Activated T-cell treated with anti-CD3 and anti-CD28 coated beads, Interleukin-2, amount 50 U/mL, for 72 hours (primary cell): Measurements from ENCODE around the gene LDLRAD4. TPM values are rescaled to one million over a fixed set of nuclear protein-coding genes. Genes with fewer than 3 reads are reported as not detected.
A peak's percentile ranks its signal among the peaks of the same experiment; 100 is the strongest.

Experiments used
- ATAC-seq, 2 donors: fragments of 150-1000 bp; cut with Tn5 transposase; replicated peaks in 1 of 2; 2 replicates each; pipeline ENCODE4 v1.10.0; 2021; ENCODE audit warnings: moderate library complexity in 2 of 2, mild to moderate bottlenecking in 1 of 2
- DNase-seq, 2 donors: peaks; one replicate each; pipeline ENCODE4 v3.0.0; 2021 to 2022; ENCODE audit warnings: mixed read lengths in 1 of 2
- H3K27ac Mint-ChIP-seq: one replicate; pipeline ENCODE4 v1.8.0; 2022; ENCODE audit warnings: mild to moderate bottlenecking, moderate library complexity, mixed read lengths
- H3K27me3 Mint-ChIP-seq: one replicate; pipeline ENCODE4 v1.8.0; 2022; ENCODE audit warnings: low read depth, mixed read lengths
- H3K36me3 Mint-ChIP-seq, 2 donors: one replicate each; pipeline ENCODE4 v1.8.0; 2022; ENCODE audit warnings: mixed read lengths in 2 of 2, mild to moderate bottlenecking in 1 of 2; ENCODE audit not compliant: insufficient read depth in 2 of 2
- H3K4me1 Mint-ChIP-seq: one replicate; pipeline ENCODE4 v1.8.0; 2022; ENCODE audit warnings: low read depth, mixed read lengths
- H3K4me3 Mint-ChIP-seq, 2 donors: one replicate each; pipeline ENCODE4 v1.8.0; 2022; ENCODE audit warnings: mild to moderate bottlenecking in 2 of 2, mixed read lengths in 2 of 2, moderate library complexity in 2 of 2
- H3K9me3 Mint-ChIP-seq, 2 donors: one replicate each; pipeline ENCODE4 v1.8.0; 2022; ENCODE audit warnings: mixed read lengths in 2 of 2
- total RNA-seq, 2 donors: library from RNA; stranded (reverse); gene quantifications; one replicate each; pipeline ENCODE4 v1.2.3, GENCODE V29; 2022

LDLRAD4 gene
- total RNA-seq, 2 donors from 2014 or later: 46.0 to 47.2 TPM

DNA sequence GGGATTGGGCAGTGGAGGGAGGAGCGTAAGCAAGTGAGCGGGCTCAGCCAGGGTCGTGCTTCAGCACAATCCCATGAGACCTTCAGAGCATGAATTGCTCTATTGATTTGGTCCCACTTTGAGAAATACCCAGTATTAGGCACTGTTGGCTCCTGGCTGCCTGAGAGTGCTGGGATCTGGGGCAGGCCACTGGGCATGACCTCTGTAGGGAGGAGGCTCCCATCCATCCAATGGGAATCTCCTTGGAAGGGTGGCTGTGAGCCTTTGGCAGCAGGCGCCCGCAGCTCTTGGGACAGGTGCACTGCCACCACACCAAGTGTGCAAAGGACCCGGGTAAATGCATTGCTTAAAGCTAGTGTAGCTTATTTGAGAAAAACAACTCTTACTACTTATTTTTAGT lies 137.5 kb downstream of the LDLRAD4 start:
- H3K36me3 Mint-ChIP-seq: peaks cover 1 to 9% of the 10 kb centered on the region in 2 donors
- no peaks in the 10 kb centered on the region for H3K9me3 Mint-ChIP-seq

DNA sequence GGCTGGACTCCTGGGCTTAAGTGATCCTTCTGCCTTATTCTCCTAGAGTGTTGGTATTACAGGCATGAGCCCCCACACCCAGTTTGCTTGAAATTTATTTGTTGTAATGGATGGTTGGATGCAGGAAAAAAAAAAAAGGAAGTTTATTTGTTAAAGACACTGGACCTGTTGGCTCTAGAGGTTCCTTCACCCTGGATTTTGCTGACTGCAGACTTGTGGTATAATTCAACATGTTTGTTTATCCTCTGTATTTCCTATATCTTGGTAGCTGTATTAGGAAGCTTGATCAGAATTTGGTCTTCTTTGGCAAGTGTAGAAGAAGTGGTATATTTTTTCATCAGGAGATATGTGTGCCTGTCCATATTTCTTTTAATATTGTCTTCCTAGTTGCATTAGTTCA lies 138.7 kb downstream of the LDLRAD4 start:
- H3K4me3 Mint-ChIP-seq: no peak overlapping the region
- no peak for ATAC-seq
- DNase-seq: no peak
- peaks cover 37% of the 10 kb centered on the region for H3K4me1 Mint-ChIP-seq
- no peaks in the 10 kb centered on the region for H3K9me3 Mint-ChIP-seq
- H3K27ac Mint-ChIP-seq: no peak overlapping the region
- H3K27me3 Mint-ChIP-seq: no peaks in the 10 kb centered on the region
- H3K36me3 Mint-ChIP-seq: peaks cover 1 to 4% of the 10 kb centered on the region in 2 donors

More for the DNA sequence above, 137.5 kb downstream of the LDLRAD4 start:
- no peak for ATAC-seq
- Mint-ChIP-seq H3K27ac (no peak overlapping the region), H3K4me3 (no peak overlapping the region), H3K4me1 (peaks cover 37% of the 10 kb centered on the region), H3K27me3 (no peaks in the 10 kb centered on the region)
- no peak for DNase-seq

DNA sequence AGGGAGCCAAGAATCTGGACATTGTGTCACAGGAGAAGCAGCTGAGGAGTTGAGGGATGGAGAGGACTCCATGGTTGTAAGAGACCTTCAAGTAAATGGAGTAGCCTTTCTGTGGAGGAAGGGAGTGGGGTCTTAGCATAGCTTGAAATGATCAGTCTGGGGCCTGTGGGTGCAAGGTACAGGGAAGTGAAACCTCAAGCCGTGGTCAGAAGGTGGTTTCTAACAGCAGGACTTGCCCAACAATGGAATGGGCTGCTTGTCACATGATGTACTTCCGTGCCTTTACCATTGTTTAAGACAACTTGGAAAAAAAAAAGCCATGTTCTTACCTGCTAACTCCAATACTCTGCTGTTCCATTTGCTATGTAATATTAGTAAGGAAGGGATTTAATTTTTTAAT lies 140.7 kb downstream of the LDLRAD4 start:
- no peak for ATAC-seq
- no peaks in the 10 kb centered on the region for H3K27me3 Mint-ChIP-seq

DNA sequence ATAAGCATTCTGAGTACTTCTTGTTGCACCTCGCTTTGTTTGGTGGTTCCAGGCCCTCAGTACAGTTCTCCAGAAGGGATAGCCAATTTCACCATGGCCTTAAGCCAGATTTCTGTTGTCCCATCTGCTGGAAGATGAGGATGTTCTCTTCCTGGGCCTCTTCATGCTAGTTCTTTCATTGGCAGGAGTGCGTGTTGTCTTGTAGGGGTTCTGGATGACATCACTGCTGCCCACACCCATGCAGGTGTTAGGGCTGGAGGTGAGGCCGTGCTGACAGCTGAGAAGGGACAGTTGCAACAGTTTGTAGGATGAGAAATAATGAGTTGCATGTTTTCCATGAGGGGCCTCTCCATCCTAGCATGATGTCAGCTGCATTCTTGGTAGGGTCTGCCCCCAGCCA lies 142.9 kb downstream of the LDLRAD4 start:
- no peak for DNase-seq
- Mint-ChIP-seq H3K27ac (no peak overlapping the region), H3K4me3 (no peak overlapping the region), H3K36me3 (no peaks in the 10 kb centered on the region), H3K9me3 (no peaks in the 10 kb centered on the region), H3K4me1 (peaks cover 8% of the 10 kb centered on the region), H3K27me3 (no peaks in the 10 kb centered on the region)
- no peak for ATAC-seq

More for the DNA sequence above, 140.7 kb downstream of the LDLRAD4 start:
- no peak for DNase-seq
- no peak overlapping the region for H3K4me3 Mint-ChIP-seq
- H3K9me3 Mint-ChIP-seq: no peaks in the 10 kb centered on the region
- H3K27ac Mint-ChIP-seq: no peak overlapping the region
- peaks cover 18% of the 10 kb centered on the region for H3K4me1 Mint-ChIP-seq
- H3K36me3 Mint-ChIP-seq: no peaks in the 10 kb centered on the region

DNA sequence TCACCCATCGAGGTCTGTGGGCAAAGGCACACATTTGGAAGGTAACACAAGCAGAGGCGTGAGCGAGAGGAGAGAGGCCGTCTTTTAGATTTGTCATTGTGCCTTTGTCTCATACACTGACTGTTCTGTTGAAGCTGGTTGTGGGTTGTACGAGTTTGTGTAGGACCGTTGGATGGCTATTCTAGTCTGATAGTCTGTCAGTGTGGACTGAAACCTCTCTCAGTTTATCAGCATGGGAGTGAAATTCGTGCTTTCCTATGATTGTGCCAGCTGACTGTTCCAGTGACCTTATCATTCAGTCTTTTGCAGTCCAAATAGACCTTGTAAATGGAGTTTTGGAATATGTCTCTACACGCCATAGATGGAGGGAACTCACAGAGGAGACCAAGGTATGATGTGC lies 143.5 kb downstream of the LDLRAD4 start:
- ATAC-seq (no peak), DNase-seq (no peak)
- Mint-ChIP-seq H3K36me3 (no peaks in the 10 kb centered on the region), H3K4me3 (no peak overlapping the region), H3K4me1 (peaks cover 13% of the 10 kb centered on the region), H3K27me3 (no peaks in the 10 kb centered on the region), H3K27ac (no peak overlapping the region), H3K9me3 (no peaks in the 10 kb centered on the region)

DNA sequence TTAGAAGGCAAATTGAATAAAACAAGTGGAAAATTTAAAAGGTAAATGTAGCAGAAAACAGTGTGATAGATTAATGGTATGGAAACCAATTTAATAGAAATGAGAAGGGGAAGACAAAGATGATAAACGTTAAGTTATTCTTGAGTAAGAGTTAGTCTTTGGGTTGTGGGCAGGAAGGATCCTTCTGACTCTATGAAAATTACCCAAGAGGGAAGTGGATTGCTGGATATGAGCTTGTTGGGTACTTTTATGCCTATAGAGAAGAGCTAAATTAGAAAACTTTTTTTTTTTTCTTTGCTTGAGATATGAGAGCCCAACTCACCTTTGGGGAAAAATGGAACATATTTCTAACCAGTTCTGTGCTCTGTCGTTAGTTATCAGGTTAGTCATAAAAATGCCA lies 144.0 kb downstream of the LDLRAD4 start:
- Mint-ChIP-seq H3K27me3 (no peaks in the 10 kb centered on the region), H3K27ac (peak overlapping the region; percentile 35), H3K36me3 (no peaks in the 10 kb centered on the region), H3K9me3 (no peaks in the 10 kb centered on the region), H3K4me3 (no peak overlapping the region), H3K4me1 (peaks cover 15% of the 10 kb centered on the region)
- DNase-seq (no peak), ATAC-seq (no peak)

DNA sequence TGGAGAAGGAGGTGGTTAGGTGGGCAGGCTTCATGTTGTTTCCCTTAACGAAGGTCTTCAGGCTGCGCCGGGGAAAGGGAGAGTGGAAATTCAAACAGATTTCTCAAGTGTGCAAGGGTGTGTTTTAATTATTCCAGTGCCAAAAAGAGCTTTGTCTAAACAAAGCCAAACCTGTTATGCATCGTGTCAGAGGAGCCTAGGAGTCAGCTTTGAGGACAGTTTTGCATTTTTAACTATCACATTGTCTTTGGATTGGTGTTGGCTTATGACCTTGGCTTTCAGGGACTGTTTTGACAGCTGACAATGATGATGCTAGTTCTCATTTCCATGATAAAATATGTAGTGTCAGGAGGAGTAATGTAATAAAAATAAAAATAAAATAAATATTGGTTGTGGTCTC lies 144.8 kb downstream of the LDLRAD4 start:
- no peak overlapping the region for H3K4me3 Mint-ChIP-seq
- ATAC-seq: no peak
- DNase-seq: no peak
- H3K27me3 Mint-ChIP-seq: no peaks in the 10 kb centered on the region
- no peaks in the 10 kb centered on the region for H3K36me3 Mint-ChIP-seq
- H3K4me1 Mint-ChIP-seq: peaks cover 15% of the 10 kb centered on the region
- no peaks in the 10 kb centered on the region for H3K9me3 Mint-ChIP-seq
- H3K27ac Mint-ChIP-seq: no peak overlapping the region

DNA sequence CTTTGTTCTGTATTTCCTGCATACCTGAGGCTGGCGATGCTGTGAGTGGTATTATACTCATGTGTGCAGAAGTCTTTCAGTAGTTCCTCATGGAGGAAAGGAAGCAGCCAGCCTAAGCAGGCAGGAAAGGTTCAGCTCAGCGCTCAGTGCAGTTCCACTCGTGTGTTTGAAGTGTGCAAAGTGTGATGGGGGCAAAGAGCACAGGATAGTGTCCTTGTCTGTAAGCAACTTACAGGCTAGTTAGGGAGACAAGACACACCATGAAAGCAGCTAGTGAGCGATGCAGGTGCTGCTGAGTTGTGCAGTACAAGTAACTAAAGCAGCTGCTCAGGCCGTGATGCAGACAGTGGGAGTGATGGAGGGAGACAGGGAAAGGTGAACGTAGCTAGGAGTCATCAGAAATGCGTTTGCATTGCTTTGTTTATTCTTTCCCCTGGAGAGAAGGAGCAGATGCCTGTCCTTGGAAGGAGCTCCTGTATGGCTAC lies 146.2 kb downstream of the LDLRAD4 start:
- Mint-ChIP-seq H3K27me3 (no peaks in the 10 kb centered on the region), H3K9me3 (no peaks in the 10 kb centered on the region), H3K36me3 (no peaks in the 10 kb centered on the region), H3K4me3 (no peak overlapping the region), H3K4me1 (peaks cover 18% of the 10 kb centered on the region), H3K27ac (no peak overlapping the region)
- no peak for DNase-seq
- ATAC-seq: no peak

DNA sequence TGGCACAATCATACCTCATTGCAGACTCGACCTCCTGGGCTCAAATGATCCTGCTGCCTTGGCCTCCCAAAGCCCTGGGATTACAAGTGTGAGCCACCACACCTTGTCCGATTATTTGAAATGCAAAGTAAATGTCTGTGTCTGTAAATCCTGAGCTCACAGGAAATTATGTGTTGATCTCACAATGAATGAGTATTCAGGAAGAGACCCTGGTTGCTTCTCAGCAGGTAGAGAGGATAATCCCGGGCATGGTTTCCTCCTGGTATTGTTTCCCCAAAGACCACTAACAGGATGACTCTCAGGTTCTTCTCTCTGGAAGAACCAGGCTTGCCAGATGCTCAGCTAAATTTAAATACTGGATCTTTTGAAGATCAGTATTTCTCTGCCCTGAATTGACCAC lies 147.6 kb downstream of the LDLRAD4 start:
- DNase-seq (no peak), ATAC-seq (no peak)
- Mint-ChIP-seq H3K36me3 (no peaks in the 10 kb centered on the region), H3K4me1 (peaks cover 27% of the 10 kb centered on the region), H3K4me3 (no peak overlapping the region), H3K27me3 (no peaks in the 10 kb centered on the region), H3K9me3 (no peaks in the 10 kb centered on the region), H3K27ac (no peak overlapping the region)

DNA sequence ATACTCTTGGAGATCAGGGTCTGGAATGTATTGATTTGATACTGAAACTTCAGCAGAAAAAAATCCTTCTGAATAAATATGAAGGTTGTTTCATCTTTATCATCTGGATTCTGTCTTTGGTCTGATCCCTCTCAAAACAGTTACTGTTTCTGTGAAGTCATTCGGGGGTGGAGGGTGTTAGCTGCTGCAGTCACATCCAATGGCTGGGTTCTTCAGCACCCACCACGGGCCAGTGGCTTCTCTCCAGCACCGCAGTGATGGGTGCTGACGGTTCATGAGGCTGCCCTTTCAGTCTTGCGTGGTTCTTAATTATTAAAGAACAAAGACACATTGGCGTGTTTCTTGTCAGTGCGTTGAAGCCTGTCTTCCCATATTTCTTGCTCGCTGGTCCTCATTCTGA lies 148.0 kb downstream of the LDLRAD4 start:
- DNase-seq: no peak
- H3K27me3 Mint-ChIP-seq: no peaks in the 10 kb centered on the region
- H3K4me1 Mint-ChIP-seq: peaks cover 31% of the 10 kb centered on the region
- no peak overlapping the region for H3K27ac Mint-ChIP-seq
- no peaks in the 10 kb centered on the region for H3K36me3 Mint-ChIP-seq
- H3K4me3 Mint-ChIP-seq: no peak overlapping the region
- no peak for ATAC-seq
- H3K9me3 Mint-ChIP-seq: no peaks in the 10 kb centered on the region

DNA sequence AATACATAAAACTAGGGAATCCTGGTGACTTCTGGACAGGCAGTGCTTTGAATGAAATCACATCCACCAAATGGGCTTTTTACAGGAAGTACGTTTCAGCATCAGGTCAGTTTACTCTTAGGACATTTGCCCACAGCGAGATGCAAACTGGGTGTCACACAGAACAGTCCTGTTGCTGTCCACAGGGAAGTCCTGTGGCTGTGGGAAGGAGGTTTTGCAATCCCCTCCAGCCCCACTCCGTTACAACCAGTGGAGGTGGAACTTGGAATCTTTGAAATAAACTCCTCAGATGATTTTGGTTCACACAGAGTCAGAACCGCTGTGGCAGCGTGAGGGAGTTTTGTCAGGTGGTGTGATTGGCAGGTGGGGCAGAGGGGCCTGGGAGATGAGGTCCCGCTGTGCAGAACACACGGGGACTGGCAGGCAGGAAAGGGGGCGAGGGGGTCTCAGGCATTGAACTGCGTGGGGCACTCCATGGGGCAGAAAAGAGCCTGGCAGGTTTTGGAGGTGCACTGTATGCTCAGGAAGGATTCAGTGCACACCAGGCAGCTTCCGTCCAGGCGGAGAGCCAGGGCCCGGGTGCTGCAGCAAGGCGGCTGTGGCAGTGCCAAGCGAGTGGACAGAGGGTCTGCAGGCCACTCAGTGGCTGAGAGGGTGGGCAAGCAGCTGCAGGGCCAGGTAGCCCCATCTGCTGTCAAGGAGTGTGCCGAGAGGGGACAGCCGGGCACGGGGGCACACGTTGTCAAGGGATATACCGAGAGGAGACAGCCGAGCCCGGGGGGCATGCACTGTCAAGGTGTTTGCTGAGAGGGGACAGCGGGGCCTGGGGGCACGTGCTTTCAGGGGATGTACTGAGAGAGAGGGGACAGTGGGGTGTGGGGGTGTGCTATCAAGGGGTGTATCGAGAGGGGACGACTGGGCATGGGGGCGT lies 148.7 kb downstream of the LDLRAD4 start:
- no peak overlapping the region for H3K4me3 Mint-ChIP-seq
- DNase-seq (no peak), ATAC-seq (no peak)
- H3K27me3 Mint-ChIP-seq: no peaks in the 10 kb centered on the region
- H3K27ac Mint-ChIP-seq: no peak overlapping the region
- H3K4me1 Mint-ChIP-seq: peaks cover 38% of the 10 kb centered on the region
- no peaks in the 10 kb centered on the region for H3K36me3 Mint-ChIP-seq
- no peaks in the 10 kb centered on the region for H3K9me3 Mint-ChIP-seq

DNA sequence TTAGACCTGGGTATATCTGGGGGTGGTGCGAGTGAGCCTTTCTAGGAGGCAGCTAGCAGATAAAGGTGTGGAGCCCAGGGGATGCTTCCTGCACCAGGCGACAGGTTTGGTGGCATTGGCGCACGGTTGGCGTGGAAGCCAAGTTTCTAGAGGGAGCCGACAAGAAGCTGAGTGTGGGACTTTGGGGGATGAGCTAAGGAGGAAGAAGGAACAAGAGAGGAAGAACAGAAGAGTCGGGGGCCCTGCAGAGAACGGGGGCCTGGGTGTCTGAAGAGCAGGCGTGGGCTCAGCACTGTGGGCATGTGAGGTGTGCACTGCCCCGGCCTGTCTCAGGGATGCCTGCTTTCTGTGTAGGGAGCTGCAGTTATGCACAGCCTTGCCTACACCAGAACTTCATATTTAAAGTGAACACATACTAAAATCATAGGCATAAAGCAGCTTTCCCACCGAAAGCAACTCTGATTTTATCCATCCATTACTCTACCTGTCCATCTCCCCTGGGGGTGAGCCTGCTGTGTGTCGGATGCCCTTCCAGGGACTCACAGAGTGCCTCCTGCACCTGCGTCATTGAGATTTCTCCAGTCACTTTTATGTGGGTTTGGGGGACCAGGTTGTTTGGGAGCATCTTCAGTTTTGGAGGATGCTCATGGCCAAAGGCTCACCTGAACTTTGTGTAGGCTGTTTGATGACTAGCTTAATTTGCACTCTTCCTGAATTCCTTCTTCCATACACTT lies 149.7 kb downstream of the LDLRAD4 start:
- no peak for ATAC-seq
- no peak overlapping the region for H3K27ac Mint-ChIP-seq
- DNase-seq: no peak
- H3K27me3 Mint-ChIP-seq: no peaks in the 10 kb centered on the region
- peaks cover 46% of the 10 kb centered on the region for H3K4me1 Mint-ChIP-seq
- no peaks in the 10 kb centered on the region for H3K36me3 Mint-ChIP-seq
- no peaks in the 10 kb centered on the region for H3K9me3 Mint-ChIP-seq
- no peak overlapping the region for H3K4me3 Mint-ChIP-seq

DNA sequence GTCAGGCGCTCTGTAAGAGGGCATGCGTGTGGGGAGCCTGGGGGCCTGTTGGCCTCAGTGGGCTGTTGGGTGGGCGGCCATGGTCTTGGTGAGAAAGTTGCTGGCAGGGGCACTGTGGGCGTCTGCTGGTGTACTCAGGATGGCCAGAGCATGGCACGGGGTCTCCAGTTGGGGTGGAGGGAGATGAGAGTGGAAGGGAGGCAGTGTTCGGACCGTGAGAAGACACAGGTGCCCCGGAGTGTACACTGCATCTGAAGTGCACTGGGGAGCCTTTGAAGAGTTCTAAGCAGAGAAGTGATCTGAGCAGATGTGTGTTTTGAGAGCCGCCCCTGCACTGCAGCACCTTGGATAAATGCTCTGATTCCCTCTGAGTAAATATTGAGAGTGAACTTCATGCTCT lies 150.8 kb downstream of the LDLRAD4 start:
- peaks cover 48% of the 10 kb centered on the region for H3K4me1 Mint-ChIP-seq
- DNase-seq (no peak), ATAC-seq (peak; percentile 32 to 34)
- no peak overlapping the region for H3K4me3 Mint-ChIP-seq
- no peaks in the 10 kb centered on the region for H3K9me3 Mint-ChIP-seq
- H3K27me3 Mint-ChIP-seq: no peaks in the 10 kb centered on the region
- no peaks in the 10 kb centered on the region for H3K36me3 Mint-ChIP-seq
- no peak overlapping the region for H3K27ac Mint-ChIP-seq
